ENCODE measurements around the gene MAPT.

- TF ChIP-seq POLR2AphosphoS5 (IDR thresholded peaks at IDR 0.05; ENCODE audit: low read depth, low read length): no peak
- TF ChIP-seq POLR2A (IDR thresholded peaks at IDR 0.05; ENCODE audit: low read depth, low read length): no peak
- TF ChIP-seq TAF1 (IDR thresholded peaks at IDR 0.05; ENCODE audit: borderline replicate concordance, low read depth, low read length): no peak
These were observed 116.3 kb downstream of the MAPT start for GRCh38 chr17:46010597-46011186.
